ENCODE data around the gene ARL8A.
A peak's percentile ranks its signal among the peaks of the same experiment; 100 is the strongest.
"Not testable (repeated sequence)": the region's sequence is repeated elsewhere in the genome, so short reads cannot be mapped to it uniquely, and the experiment has no call there.

Gene ARL8A

GRCh38 chr1:202113690-202114300 is 30.7 kb downstream of the ARL8A start:
- Histone ChIP-seq H3K4me3 (ENCODE audit: low read length) (no peak overlapping the region), H3K9me3 (replicated peaks; ENCODE audit: low read length) (no peaks in the 10 kb centered on the region), H3K4me2 (ENCODE audit: low read length) (no peak overlapping the region), H3K36me3 (ENCODE audit: insufficient read depth, low read length) (no peaks in the 10 kb centered on the region), H3K9ac (ENCODE audit: low read depth, low read length) (no peak overlapping the region), H3K4me1 (ENCODE audit: control insufficient read depth, insufficient read depth, low read length) (peaks cover 10% of the 10 kb centered on the region), H3K27me3 (ENCODE audit: control insufficient read depth, insufficient read depth, low read length) (peaks cover 9% of the 10 kb centered on the region)

- Histone ChIP-seq H3K36me3 (ENCODE audit: insufficient read depth, low read length) (no peaks in the 10 kb centered on the region), H3K4me1 (ENCODE audit: control insufficient read depth, insufficient read depth, low read length) (peaks cover 10% of the 10 kb centered on the region), H3K4me3 (ENCODE audit: low read length) (no peak overlapping the region), H3K9ac (ENCODE audit: low read depth, low read length) (no peak overlapping the region), H3K4me2 (ENCODE audit: low read length) (peak overlapping the region; percentile 34), H3K9me3 (replicated peaks; ENCODE audit: low read length) (no peaks in the 10 kb centered on the region), H3K27me3 (ENCODE audit: control insufficient read depth, insufficient read depth, low read length) (peaks cover 13% of the 10 kb centered on the region)
These were observed 31.5 kb downstream of the ARL8A start for GRCh38 chr1:202112859-202113689.

- H3K9me3 ChIP-seq (replicated peaks; ENCODE audit: low read length); H3K4me1 ChIP-seq (ENCODE audit: control insufficient read depth, insufficient read depth, low read length); H3K4me2 ChIP-seq (ENCODE audit: low read length); H3K36me3 ChIP-seq (ENCODE audit: insufficient read depth, low read length); H3K4me3 ChIP-seq (ENCODE audit: low read length); H3K9ac ChIP-seq (ENCODE audit: low read depth, low read length): not testable (repeated sequence)
- H3K27me3 ChIP-seq (ENCODE audit: control insufficient read depth, insufficient read depth, low read length), result peaks cover 12% of the 10 kb centered on the region
These were observed 32.9 kb downstream of the ARL8A start for GRCh38 chr1:202111589-202111988.

- H3K4me1 ChIP-seq (ENCODE audit: control insufficient read depth, insufficient read depth, low read length), result peaks cover 10% of the 10 kb centered on the region
- no peaks in the 10 kb centered on the region for H3K36me3 ChIP-seq (ENCODE audit: insufficient read depth, low read length)
- no peak overlapping the region for H3K9ac ChIP-seq (ENCODE audit: low read depth, low read length)
- no peak overlapping the region for H3K4me2 ChIP-seq (ENCODE audit: low read length)
- H3K9me3 ChIP-seq (replicated peaks; ENCODE audit: low read length), result no peaks in the 10 kb centered on the region
- H3K27me3 ChIP-seq (ENCODE audit: control insufficient read depth, insufficient read depth, low read length), result peaks cover 11% of the 10 kb centered on the region
- no peak overlapping the region for H3K4me3 ChIP-seq (ENCODE audit: low read length)
These were observed 33.6 kb downstream of the ARL8A start for GRCh38 chr1:202110977-202111376.

GRCh38 chr1:202107801-202108731 is 36.5 kb downstream of the ARL8A start:
- H3K27me3 ChIP-seq (ENCODE audit: control insufficient read depth, insufficient read depth, low read length), result peaks cover 4% of the 10 kb centered on the region
- H3K4me3 ChIP-seq (ENCODE audit: low read length), result no peak overlapping the region
- H3K36me3 ChIP-seq (ENCODE audit: insufficient read depth, low read length), result no peaks in the 10 kb centered on the region
- no peak overlapping the region for H3K9ac ChIP-seq (ENCODE audit: low read depth, low read length)
- H3K4me1 ChIP-seq (ENCODE audit: control insufficient read depth, insufficient read depth, low read length), result peaks cover 16% of the 10 kb centered on the region
- no peak overlapping the region for H3K4me2 ChIP-seq (ENCODE audit: low read length)
- H3K9me3 ChIP-seq (replicated peaks; ENCODE audit: low read length), result no peaks in the 10 kb centered on the region

- H3K27me3 ChIP-seq (ENCODE audit: control insufficient read depth, insufficient read depth, low read length), result peaks cover 4% of the 10 kb centered on the region
- H3K4me1 ChIP-seq (ENCODE audit: control insufficient read depth, insufficient read depth, low read length), result peaks cover 10% of the 10 kb centered on the region
- H3K36me3 ChIP-seq (ENCODE audit: insufficient read depth, low read length), result no peaks in the 10 kb centered on the region
- no peak overlapping the region for H3K4me3 ChIP-seq (ENCODE audit: low read length)
- H3K9me3 ChIP-seq (replicated peaks; ENCODE audit: low read length), result no peaks in the 10 kb centered on the region
- no peak overlapping the region for H3K9ac ChIP-seq (ENCODE audit: low read depth, low read length)
- no peak overlapping the region for H3K4me2 ChIP-seq (ENCODE audit: low read length)
These were observed 37.2 kb downstream of the ARL8A start for GRCh38 chr1:202107321-202107761.

GRCh38 chr1:202106340-202107254 is 37.9 kb downstream of the ARL8A start:
- Histone ChIP-seq H3K9ac (ENCODE audit: low read depth, low read length) (no peak overlapping the region), H3K4me3 (ENCODE audit: low read length) (no peak overlapping the region)

GRCh38 chr1:202105571-202106339 is 38.8 kb downstream of the ARL8A start:
- H3K9me3 ChIP-seq (replicated peaks; ENCODE audit: low read length), result no peaks in the 10 kb centered on the region
- peaks cover 10% of the 10 kb centered on the region for H3K4me1 ChIP-seq (ENCODE audit: control insufficient read depth, insufficient read depth, low read length)
- no peak overlapping the region for H3K9ac ChIP-seq (ENCODE audit: low read depth, low read length)
- H3K27me3 ChIP-seq (ENCODE audit: control insufficient read depth, insufficient read depth, low read length), result peaks cover 4% of the 10 kb centered on the region
- H3K4me3 ChIP-seq (ENCODE audit: low read length), result no peak overlapping the region
- no peak overlapping the region for H3K4me2 ChIP-seq (ENCODE audit: low read length)
- no peaks in the 10 kb centered on the region for H3K36me3 ChIP-seq (ENCODE audit: insufficient read depth, low read length)

More at GRCh38 chr1:202106340-202107254, 37.9 kb downstream of the ARL8A start:
- no peaks in the 10 kb centered on the region for H3K36me3 ChIP-seq (ENCODE audit: insufficient read depth, low read length)
- H3K27me3 ChIP-seq (ENCODE audit: control insufficient read depth, insufficient read depth, low read length), result peaks cover 4% of the 10 kb centered on the region
- H3K4me2 ChIP-seq (ENCODE audit: low read length), result no peak overlapping the region
- peaks cover 10% of the 10 kb centered on the region for H3K4me1 ChIP-seq (ENCODE audit: control insufficient read depth, insufficient read depth, low read length)
- H3K9me3 ChIP-seq (replicated peaks; ENCODE audit: low read length), result no peaks in the 10 kb centered on the region

GRCh38 chr1:202104073-202104472 is 40.5 kb downstream of the ARL8A start:
- H3K9ac ChIP-seq (ENCODE audit: low read depth, low read length), result no peak overlapping the region
- H3K4me1 ChIP-seq (ENCODE audit: control insufficient read depth, insufficient read depth, low read length), result peaks cover 10% of the 10 kb centered on the region
- no peak overlapping the region for H3K4me3 ChIP-seq (ENCODE audit: low read length)
- no peaks in the 10 kb centered on the region for H3K9me3 ChIP-seq (replicated peaks; ENCODE audit: low read length)
- no peak overlapping the region for H3K4me2 ChIP-seq (ENCODE audit: low read length)
- no peaks in the 10 kb centered on the region for H3K36me3 ChIP-seq (ENCODE audit: insufficient read depth, low read length)
- H3K27me3 ChIP-seq (ENCODE audit: control insufficient read depth, insufficient read depth, low read length), result peaks cover 4% of the 10 kb centered on the region

GRCh38 chr1:202101184-202101583 is 43.4 kb downstream of the ARL8A start:
- Histone ChIP-seq H3K9ac (ENCODE audit: low read depth, low read length) (no peak overlapping the region), H3K27me3 (ENCODE audit: control insufficient read depth, insufficient read depth, low read length) (no peaks in the 10 kb centered on the region), H3K36me3 (ENCODE audit: insufficient read depth, low read length) (no peaks in the 10 kb centered on the region), H3K9me3 (replicated peaks; ENCODE audit: low read length) (no peaks in the 10 kb centered on the region), H3K4me2 (ENCODE audit: low read length) (no peak overlapping the region), H3K4me3 (ENCODE audit: low read length) (no peak overlapping the region), H3K4me1 (ENCODE audit: control insufficient read depth, insufficient read depth, low read length) (peaks cover 10% of the 10 kb centered on the region)
